ENCODE results near the gene CYP4A22. TPM values are rescaled to one million over a fixed set of nuclear protein-coding genes. Genes with fewer than 3 reads are reported as not detected.

The CYP4A22 gene
- total RNA-seq, 4 donors from 2014 or later: 0.27 TPM; not detected in 3

DNA sequence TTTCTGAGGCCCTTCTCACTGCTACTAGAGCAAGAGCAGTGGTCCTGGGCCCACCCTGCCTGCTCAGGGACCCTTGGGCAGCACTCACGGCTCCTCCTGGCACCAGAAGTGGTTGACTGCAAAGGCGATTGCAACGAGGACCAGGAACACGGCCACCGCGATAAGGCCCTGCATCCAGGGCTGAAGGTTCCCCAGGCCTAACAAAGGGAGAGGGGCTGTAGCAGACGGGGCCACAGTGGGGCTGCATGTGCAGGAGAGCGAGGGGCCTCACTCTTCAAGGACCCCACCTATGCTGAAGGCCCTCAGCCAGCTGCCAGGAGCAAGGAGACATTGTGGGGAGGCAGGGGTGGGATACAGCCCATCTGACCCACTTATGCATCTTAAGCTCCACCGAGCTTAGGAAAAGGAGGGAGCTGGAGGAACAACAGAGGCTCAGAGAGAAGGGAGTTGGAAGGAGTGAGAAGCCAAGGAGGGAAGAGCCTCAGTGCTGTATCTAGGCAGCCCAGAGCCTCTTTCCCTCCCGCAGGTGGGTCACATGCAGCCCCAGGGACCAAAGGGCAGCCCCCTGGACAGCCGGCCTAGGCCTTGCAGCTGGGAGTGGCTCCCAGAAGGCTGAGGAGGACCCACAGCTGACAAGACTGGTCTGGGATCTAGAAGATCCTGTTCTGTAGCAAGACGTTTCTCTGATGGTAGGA is 50.1 kb downstream of the CYP4A22 start:
- Histone ChIP-seq H3K4me1 (peaks cover 0 to 20% (median 8%) of the 10 kb centered on the region in 3 donors), H3K9me3 (no peaks in the 10 kb centered on the region), H3K36me3 (no peaks in the 10 kb centered on the region), H3K27me3 (peaks cover 24% of the 10 kb centered on the region), H3K27ac (no peak overlapping the region), H3K4me3 (no peak overlapping the region)
- WGBS, 2 donors (ENCODE audit: low coverage in 1 of 2): 100% methylated on average over 1 of the region's 12 CpGs
- no peak for ATAC-seq
- TF ChIP-seq CTCF (IDR thresholded peaks at IDR 0.05): no peak
- no peak for TF ChIP-seq POLR2AphosphoS5 (IDR thresholded peaks at IDR 0.05)
- TF ChIP-seq EP300 (IDR thresholded peaks at IDR 0.05): no peak
- TF ChIP-seq POLR2A (IDR thresholded peaks at IDR 0.05): no peak

DNA sequence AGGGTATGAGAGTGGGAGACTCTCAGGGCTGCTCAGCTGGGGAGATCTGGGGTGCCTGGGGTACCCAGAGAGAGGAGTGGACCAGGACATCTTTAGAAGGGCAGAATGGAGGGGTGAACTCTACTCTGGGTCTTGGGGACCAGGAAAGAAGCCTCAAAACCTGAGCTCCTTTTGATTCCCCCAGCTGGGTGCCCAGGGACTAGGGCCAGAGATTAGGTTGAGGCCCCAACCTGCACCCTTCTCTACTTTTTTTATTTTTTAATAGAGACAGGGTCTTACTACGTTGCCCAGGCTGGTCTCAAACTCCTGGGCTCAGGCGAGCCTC is 50.6 kb downstream of the CYP4A22 start:
- peaks cover 19% of the 10 kb centered on the region for H3K27me3 ChIP-seq
- no peak for ATAC-seq
- H3K27ac ChIP-seq: no peak overlapping the region
- 85% methylated on average over 2 of the region's 2 CpGs; no CpG with 5 or more reads in 1 of the 2 donors for WGBS, 2 donors (ENCODE audit: low coverage in 1 of 2)
- H3K9me3 ChIP-seq: no peaks in the 10 kb centered on the region
- no peak overlapping the region for H3K4me3 ChIP-seq
- TF ChIP-seq POLR2AphosphoS5 (IDR thresholded peaks at IDR 0.05) (no peak), POLR2A (IDR thresholded peaks at IDR 0.05) (no peak), EP300 (IDR thresholded peaks at IDR 0.05) (no peak), CTCF (IDR thresholded peaks at IDR 0.05) (no peak)
- peaks cover 0 to 25% (median 8%) of the 10 kb centered on the region in 3 donors for H3K4me1 ChIP-seq
- no peaks in the 10 kb centered on the region for H3K36me3 ChIP-seq

DNA sequence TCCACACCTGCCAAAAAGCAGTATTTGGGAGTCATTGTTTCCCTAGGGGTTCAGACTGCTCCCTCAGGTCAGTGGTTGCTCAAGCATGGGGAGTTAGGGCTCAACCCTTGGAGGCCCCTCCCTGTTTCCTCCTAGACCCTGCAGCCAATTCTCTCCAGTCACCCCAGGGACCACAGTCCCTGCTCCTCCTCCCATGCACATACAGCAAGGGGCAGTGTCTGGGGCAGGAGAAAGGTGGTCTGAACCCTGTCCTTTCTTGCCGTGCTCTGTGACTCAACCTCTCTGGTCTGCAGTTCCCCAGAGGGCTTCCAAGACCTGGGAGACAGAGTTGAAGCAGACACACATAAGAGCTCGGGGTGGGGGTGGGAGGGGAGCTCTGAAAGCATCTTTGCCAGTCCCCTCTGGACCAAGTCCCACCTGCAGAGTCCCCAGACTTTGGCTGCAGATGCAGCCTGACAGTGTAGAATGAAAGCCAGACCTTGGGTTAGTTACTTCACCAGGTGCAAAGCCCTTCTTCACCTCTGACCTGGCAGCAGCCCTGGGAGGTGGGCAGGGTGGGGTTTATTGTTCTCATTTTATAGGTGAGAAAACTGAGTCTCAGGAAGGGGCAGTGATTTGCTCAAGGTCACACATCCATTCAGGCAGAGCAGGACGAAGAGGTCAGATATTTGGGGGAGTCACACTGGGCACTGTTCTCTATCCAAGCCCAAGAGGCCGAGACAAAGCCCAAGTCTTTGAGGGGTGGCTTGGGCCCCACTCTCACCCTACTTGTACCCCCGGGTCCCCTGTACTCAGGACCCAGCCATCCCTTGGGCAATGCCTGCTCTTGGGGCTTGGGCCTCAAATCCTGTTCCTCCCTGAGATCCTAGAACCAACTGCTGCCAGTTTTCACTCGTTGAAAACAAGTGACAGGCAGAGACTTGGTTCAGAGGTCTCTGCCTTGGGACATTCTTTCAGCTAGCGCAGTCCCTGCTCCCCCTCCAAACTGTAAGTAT is 51.8 kb downstream of the CYP4A22 start:
- H3K4me3 ChIP-seq: no peak overlapping the region
- H3K27ac ChIP-seq: peak overlapping the region in 2 of 4 donors; percentile 15 to 69
- TF ChIP-seq POLR2A (IDR thresholded peaks at IDR 0.05): no peak
- TF ChIP-seq POLR2AphosphoS5 (IDR thresholded peaks at IDR 0.05): no peak
- TF ChIP-seq CTCF (IDR thresholded peaks at IDR 0.05): no peak
- TF ChIP-seq EP300 (IDR thresholded peaks at IDR 0.05): no peak
- peaks cover 7% of the 10 kb centered on the region for H3K27me3 ChIP-seq
- no peaks in the 10 kb centered on the region for H3K36me3 ChIP-seq
- no peak for ATAC-seq
- 43 to 100% methylated on average over 1 of the region's 7 CpGs for WGBS, 2 donors (ENCODE audit: low coverage in 1 of 2)
- no peaks in the 10 kb centered on the region for H3K9me3 ChIP-seq
- peaks cover 0 to 29% (median 8%) of the 10 kb centered on the region in 3 donors for H3K4me1 ChIP-seq

- Histone ChIP-seq H3K36me3 (no peaks in the 10 kb centered on the region), H3K9me3 (no peaks in the 10 kb centered on the region), H3K27ac (peak within 1 kb of the TSS in 3 of 4 donors; percentile 15 to 69 (median 33)), H3K4me3 (no peak within 1 kb of the TSS), H3K4me1 (peaks cover 0 to 29% (median 8%) of the 10 kb centered on the region in 3 donors), H3K27me3 (peaks cover 6% of the 10 kb centered on the region)
- WGBS, 2 donors (ENCODE audit: low coverage in 1 of 2): 35% methylated on average over 5 of the region's 16 CpGs; no CpG with 5 or more reads in 1 of the 2 donors
- ATAC-seq: peak; percentile 93
- TF ChIP-seq EP300 (IDR thresholded peaks at IDR 0.05) (no peak), CTCF (IDR thresholded peaks at IDR 0.05) (no peak), POLR2A (IDR thresholded peaks at IDR 0.05) (no peak), POLR2AphosphoS5 (IDR thresholded peaks at IDR 0.05) (peak; percentile 81)
These were observed 52.7 kb downstream of the CYP4A22 start, which contains the start of gene PDZK1IP1 for GRCh38 chr1:47189844-47190508. PDZK1IP1 (minus strand) TSS chr1:47190036; CDS start chr1:47189932, 104 bp downstream.

All from gastroesophageal sphincter (tissue), 4 donors.